Pancreas (tissue), 10 donors: ENCODE measurements around the gene CDHR4. TPM values are rescaled to one million over a fixed set of nuclear protein-coding genes. Genes with fewer than 3 reads are reported as not detected.
"Not testable (repeated sequence)": the region's sequence is repeated elsewhere in the genome, so short reads cannot be mapped to it uniquely, and the experiment has no call there.

Experiments
- ATAC-seq, 4 donors: fragments of 200-7000 bp; cut with Tn5 transposase; one replicate each; pipeline versions ENCODE4 v1.8.0 to v1.9.1; 2020; ENCODE audit warnings: mild to moderate bottlenecking in 4 of 4, moderate library complexity in 4 of 4
- DNase-seq, 6 donors: peaks; one replicate each; pipeline ENCODE4 v3.0.0-alpha.2; 2020
- FAIRE-seq: peaks from 2 replicates; lab custom pipeline; 2012; peaks lifted over from hg19 to GRCh38; lab: Jason Lieb, UNC
- H3K27ac ChIP-seq, 4 donors: fragments of 200-600 bp; sonication (generic); 1 replicate in 3 of 4; 2 replicates in 1 of 4; pipeline versions ENCODE4 v1.5.0 to v1.8.0; 2020
- H3K27me3 ChIP-seq, 4 donors: fragments of 200-600 bp; one replicate each; pipeline ENCODE4 v1.8.0; 2021
- H3K36me3 ChIP-seq, 3 donors: fragments of 200-600 bp; sonication (generic) in 1 of 3; one replicate each; pipeline versions ENCODE4 v1.5.0 to v1.8.0; 2020 to 2021
- H3K4me1 ChIP-seq, 3 donors: fragments of 200-600 bp; one replicate each; pipeline ENCODE4 v1.8.0; 2021
- H3K4me3 ChIP-seq, 4 donors: fragments of 200-600 bp; sonication (generic) in 2 of 4; one replicate each; pipeline versions ENCODE4 v1.5.0 to v1.8.0; 2020 to 2021
- H3K9me3 ChIP-seq, 4 donors: fragments of 200-600 bp; one replicate each; pipeline ENCODE4 v1.8.0; 2021
- WGBS, 2 donors: extraction: QIAGEN DNeasy Blood & Tissue Kit; methylation state at CpG; one replicate each; pipeline ENCODE4 v1.1.7; 2013; 5-methylcytosine and 5-hydroxymethylcytosine counted together
- intact Hi-C, 3 donors: fragments of 100-400 bp; cut with DNase I; formaldehyde crosslinking; loops; one replicate each; pipeline versions ENCODE4 v1.11.1 to v1.14.2; 2022
- polyA plus RNA-seq, 2 donors: library from polyadenylated mRNA; stranded (reverse); fragments of 200-250 nt; gene quantifications; one replicate each; pipeline ENCODE4 v1.2.3, GENCODE V29; 2013
- total RNA-seq, 6 donors: library from RNA; stranded (reverse); fragmentation: NEBNext Ultra II Directional in 4 of 6; extraction: Animal tissue kit (Norgen Biotek cat#: 25700) in 4 of 6; gene quantifications; one replicate each; pipeline versions ENCODE4 v1.2.1 to v1.2.4, GENCODE V29; 2021 to 2023
- TF ChIP-seq, protein P1 (sequence below), 4 donors: fragments of 200-600 bp; sonication (generic) in 3 of 4; IDR thresholded peaks; one replicate each; pipeline versions ENCODE4 v1.5.0 to v1.8.0; 2021; ENCODE audit warnings: antibody characterized with exemption in 4 of 4
- donor health status: healthy with polysubstance abuse.
- donor health status: DM: no; HTN: no; CAD: no; lungs with moderate emphysema.
- donor health status: DM: no; HTN: no; CAD: no.
- donor health status: control.
- donor health status: control.
- donor health status: Bipolar disorder and iron deficiency.
- donor health status: DM: yes; HTN: yes; CAD: no.
- donor health status: DM: no; HTN: no; CAD: no.
- donor health status: DM: no; HTN: no; CAD: no.
- donor health status: DM: yes; HTN: yes; CAD: no.

The CDHR4 gene
- total and polyA plus RNA-seq, 8 donors, result not detected

DNA sequence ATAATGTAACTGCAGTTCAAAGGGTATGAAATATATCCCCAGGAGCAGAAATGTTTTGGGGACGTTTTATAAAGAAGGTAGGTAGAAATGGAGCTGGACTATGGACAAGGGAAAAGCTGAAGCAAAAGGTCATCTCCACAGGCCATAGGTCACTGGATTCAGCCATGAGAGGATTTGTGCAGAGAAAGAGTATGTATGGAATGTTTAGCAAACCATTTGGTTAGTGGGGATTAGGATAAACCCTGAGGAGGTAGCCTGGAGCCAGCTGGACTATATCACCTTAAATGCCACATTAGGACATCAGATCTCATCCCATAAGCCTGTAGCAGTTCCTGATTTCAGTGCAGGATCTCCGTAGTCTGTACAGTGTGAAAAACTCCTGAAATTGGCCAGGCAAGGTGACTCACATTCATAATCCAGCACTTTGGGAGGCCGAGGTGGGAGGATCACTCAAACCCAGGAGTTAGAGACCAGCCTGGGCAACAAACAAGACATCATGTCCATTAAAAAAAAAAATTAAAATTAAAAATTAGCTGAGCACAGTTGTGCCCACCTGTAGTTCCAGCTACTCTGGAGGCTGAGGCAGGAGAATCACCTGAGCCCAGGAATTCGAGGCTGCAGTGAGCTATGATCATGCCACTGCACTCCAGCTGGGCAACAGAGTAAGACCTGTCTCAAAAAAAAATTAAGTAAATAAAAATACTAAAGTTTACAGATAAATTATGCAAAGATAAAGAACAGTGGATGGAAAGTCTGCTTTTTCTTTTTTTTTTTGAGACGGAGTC lies 18.1 kb downstream of the CDHR4 start:
- Histone ChIP-seq H3K36me3 (peaks cover 0 to 4% (median 0%) of the 10 kb centered on the region in 3 donors), H3K4me1 (peaks cover 0 to 12% (median 7%) of the 10 kb centered on the region in 3 donors)

DNA sequence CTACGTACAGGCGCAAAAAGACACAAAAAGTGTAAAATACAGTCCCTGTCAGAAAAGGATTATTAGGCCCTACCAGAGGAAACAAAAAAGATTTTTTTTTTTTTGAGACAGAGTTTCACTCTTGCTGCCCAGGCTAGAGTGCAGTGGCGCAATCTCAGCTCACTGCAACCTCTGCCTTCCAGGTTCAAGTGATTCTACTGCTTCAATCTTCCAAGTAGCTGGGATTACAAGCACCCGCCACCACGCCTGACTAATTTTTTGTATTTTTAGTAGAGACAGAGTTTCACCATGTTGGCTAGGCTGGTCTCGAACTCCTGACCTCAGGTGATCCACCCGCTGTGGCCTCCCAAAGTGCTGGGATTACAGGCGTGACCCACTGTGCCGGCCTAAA lies 18.7 kb downstream of the CDHR4 start:
- DNase-seq, result peak in 1 of 6 donors; percentile 12
- intact Hi-C loops, ATAC-seq, H3K27ac ChIP-seq, H3K9me3 ChIP-seq, H3K4me3 ChIP-seq, FAIRE-seq, H3K36me3 ChIP-seq, H3K27me3 ChIP-seq: not testable (repeated sequence)
- H3K4me1 ChIP-seq, result peaks cover 0 to 12% (median 7%) of the 10 kb centered on the region in 3 donors
- 91 to 94% methylated on average over 9 of the region's 9 CpGs for WGBS, 2 donors

More for the DNA sequence above, 18.1 kb downstream of the CDHR4 start:
- Histone ChIP-seq H3K4me3 (no peak overlapping the region), H3K27ac (no peak overlapping the region), H3K9me3 (no peaks in the 10 kb centered on the region), H3K27me3 (no peaks in the 10 kb centered on the region)
- intact Hi-C loops, result no loop called here
- FAIRE-seq (no peak), DNase-seq (no peak), ATAC-seq (no peak)
- WGBS, 2 donors, result 79 to 94% methylated on average over 5 of the region's 5 CpGs
- TF ChIP-seq, protein P1, sequence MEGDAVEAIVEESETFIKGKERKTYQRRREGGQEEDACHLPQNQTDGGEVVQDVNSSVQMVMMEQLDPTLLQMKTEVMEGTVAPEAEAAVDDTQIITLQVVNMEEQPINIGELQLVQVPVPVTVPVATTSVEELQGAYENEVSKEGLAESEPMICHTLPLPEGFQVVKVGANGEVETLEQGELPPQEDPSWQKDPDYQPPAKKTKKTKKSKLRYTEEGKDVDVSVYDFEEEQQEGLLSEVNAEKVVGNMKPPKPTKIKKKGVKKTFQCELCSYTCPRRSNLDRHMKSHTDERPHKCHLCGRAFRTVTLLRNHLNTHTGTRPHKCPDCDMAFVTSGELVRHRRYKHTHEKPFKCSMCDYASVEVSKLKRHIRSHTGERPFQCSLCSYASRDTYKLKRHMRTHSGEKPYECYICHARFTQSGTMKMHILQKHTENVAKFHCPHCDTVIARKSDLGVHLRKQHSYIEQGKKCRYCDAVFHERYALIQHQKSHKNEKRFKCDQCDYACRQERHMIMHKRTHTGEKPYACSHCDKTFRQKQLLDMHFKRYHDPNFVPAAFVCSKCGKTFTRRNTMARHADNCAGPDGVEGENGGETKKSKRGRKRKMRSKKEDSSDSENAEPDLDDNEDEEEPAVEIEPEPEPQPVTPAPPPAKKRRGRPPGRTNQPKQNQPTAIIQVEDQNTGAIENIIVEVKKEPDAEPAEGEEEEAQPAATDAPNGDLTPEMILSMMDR (IDR thresholded peaks at IDR 0.05), result no peak

DNA sequence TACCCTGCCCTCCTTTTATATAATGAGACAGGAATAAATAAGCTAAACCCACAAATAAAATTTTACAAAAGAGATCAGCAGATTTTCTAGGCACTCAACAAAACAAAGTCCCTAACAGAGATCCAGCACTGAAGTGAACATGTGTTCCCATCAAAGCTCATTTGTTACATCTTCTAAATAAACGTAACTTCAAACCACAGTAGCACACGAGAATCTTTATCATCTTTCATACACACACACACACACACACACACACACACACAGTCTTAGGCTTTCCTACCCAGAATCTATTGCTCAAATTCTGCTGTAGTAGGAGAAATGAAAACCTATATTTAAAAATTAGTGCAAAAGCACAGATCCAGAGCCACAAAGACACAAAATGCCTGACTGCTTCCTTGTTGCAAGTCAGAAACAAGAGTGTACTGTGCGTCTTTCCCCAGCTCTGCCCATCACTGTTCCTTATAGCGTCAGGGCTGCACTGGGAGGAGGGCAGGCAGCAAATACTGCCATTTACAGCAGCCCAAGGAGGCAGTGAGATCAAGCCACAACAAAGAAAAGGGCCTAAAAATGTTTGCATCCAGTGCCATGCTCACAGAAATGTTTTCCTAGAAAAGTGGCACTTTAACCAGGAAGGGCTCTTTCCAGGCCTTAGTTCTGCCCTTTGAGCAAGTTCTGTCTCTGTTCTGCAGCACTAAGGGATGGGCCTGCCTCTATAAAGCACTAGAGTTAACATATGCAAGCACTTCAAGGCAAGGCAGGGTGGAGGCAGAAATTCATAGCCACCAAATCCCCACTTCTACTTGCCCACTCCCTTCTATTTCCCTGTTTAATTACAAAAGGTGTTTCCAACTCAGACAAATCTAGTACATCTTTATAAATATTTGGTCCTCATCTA lies 19.3 kb downstream of the CDHR4 start:
- no peak overlapping the region for H3K4me3 ChIP-seq
- no peak overlapping the region for H3K27ac ChIP-seq
- intact Hi-C loops, result no loop called here
- DNase-seq (no peak), FAIRE-seq (no peak), ATAC-seq (no peak)
- H3K4me1 ChIP-seq, result peaks cover 0 to 11% (median 6%) of the 10 kb centered on the region in 3 donors
- no peaks in the 10 kb centered on the region for H3K9me3 ChIP-seq
- TF ChIP-seq, protein P1 (IDR thresholded peaks at IDR 0.05), result no peak
- H3K36me3 ChIP-seq, result peaks cover 0 to 4% (median 0%) of the 10 kb centered on the region in 3 donors
- 60 to 69% methylated on average over 4 of the region's 4 CpGs for WGBS, 2 donors
- H3K27me3 ChIP-seq, result no peaks in the 10 kb centered on the region

DNA sequence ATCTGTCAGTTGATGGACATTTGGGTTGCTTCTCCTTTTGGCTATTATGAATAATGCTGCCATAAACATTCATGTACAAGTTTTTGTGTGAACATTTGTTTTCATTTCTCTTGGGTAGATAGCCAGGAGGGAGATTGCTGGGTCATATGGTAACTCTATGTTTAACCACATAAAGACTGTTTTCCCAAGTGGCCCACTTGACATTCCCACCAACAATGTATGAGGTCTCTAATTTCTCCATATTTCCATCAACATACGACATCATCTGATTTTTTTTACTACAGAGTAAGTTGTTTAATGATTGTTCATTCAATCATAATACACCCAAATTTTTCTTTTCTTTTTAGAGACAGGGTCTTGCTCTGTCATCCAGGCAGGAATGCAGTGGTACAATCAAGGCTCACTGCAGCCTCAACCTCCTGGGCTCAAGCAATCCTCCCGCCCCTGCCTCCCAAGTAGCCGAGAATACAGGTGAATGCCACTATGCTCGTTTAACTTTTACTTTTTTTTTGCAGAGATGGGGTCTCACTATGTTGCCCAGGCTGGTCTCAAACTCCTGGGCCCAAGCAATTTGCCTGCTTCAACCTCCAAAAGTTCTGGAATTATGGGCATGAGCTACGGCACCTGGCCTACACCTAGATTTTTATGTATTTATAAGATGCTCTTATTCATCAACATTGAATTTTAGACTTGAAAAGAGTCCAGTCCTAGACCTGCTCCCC lies 20.2 kb downstream of the CDHR4 start:
- no peak for ATAC-seq
- Histone ChIP-seq H3K4me3 (no peak overlapping the region), H3K27me3 (no peaks in the 10 kb centered on the region), H3K9me3 (no peaks in the 10 kb centered on the region), H3K4me1 (peaks cover 0 to 6% (median 0%) of the 10 kb centered on the region in 3 donors), H3K36me3 (peaks cover 0 to 4% (median 0%) of the 10 kb centered on the region in 3 donors), H3K27ac (no peak overlapping the region)
- FAIRE-seq, result no peak
- DNase-seq, result no peak
- TF ChIP-seq, protein P1 (IDR thresholded peaks at IDR 0.05), result no peak
- 93 to 94% methylated on average over 5 of the region's 5 CpGs for WGBS, 2 donors
- intact Hi-C loops, result no loop called here

DNA sequence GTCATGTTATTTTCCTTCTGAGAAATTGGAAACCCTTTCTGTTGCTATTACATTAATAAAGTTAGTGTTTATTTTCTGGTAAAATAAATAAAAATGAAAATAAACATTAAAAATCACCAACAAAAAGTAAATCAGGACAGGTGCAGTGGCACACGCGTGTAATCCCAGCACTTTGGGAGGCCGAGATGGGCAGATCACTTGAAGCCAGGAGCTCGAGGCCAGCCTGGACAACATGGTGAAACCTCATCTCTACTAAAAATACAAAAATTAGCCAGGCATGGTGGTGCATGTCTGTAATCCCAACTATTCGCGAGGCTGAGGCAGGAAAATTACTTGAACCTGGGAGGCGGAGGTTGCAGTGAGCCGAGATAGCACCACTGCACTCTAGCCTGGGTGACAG lies 23.6 kb downstream of the CDHR4 start:
- intact Hi-C loops, result not testable (repeated sequence)

More for the DNA sequence above, 23.6 kb downstream of the CDHR4 start:
- ATAC-seq, H3K36me3 ChIP-seq, H3K4me3 ChIP-seq, H3K27ac ChIP-seq, H3K4me1 ChIP-seq, FAIRE-seq, H3K9me3 ChIP-seq, H3K27me3 ChIP-seq, DNase-seq: not testable (repeated sequence)
- 85 to 90% methylated on average over 8 of the region's 8 CpGs for WGBS, 2 donors
